GM10248 (cell line): ENCODE results near the gene ASAP2.

ENCODE experiments used
- CTCF ChIA-PET: fragments of 300-600 bp; sonication (Branson Sonifier 250); formaldehyde crosslinking; extraction: SDS; loops from one replicate; lab custom pipeline; 2021; ENCODE audit warnings: antibody characterized with exemption; lab: Yijun Ruan, JAX
- POLR2A ChIA-PET: fragments of 350-650 bp; sonication (Branson Sonifier 250); formaldehyde crosslinking; extraction: SDS; loops from one replicate; lab custom pipeline; 2020; ENCODE audit warnings: antibody characterized with exemption; lab: Yijun Ruan, JAX
- DNase-seq: peaks from one replicate; pipeline ENCODE4 v3.0.0; 2012; ENCODE audit errors: extremely low spot score
- TF ChIP-seq, protein P1 (sequence below): IDR thresholded peaks from 2 replicates; pipeline ENCODE4 v1.5.1; 2012; ENCODE audit warnings: mild to moderate bottlenecking, low read depth; ENCODE audit errors: extremely low read depth, missing control alignments, control extremely low read depth

The ASAP2 gene

DNA sequence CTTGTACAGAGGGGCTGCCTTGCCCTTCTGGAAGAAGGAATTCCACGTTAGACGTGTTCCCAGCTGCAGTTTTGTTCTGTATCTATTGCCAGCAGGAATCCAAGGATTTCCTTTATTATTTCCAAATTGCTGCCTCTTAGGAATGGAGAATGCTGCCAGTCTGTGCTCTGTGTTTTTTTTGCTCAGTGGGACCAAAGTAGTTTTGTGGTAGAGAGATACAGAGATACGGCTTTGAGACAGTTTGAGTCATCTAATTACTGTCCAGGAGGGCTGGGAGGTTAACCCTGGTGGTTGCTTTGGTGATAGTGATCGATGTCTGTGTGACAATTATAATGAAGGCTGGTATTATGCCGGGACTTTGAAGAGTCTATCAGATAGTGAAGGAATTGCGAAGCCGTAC, 26.3 kb downstream of the ASAP2 start:
- no peak for DNase-seq
- POLR2A ChIA-PET: no interaction called here

DNA sequence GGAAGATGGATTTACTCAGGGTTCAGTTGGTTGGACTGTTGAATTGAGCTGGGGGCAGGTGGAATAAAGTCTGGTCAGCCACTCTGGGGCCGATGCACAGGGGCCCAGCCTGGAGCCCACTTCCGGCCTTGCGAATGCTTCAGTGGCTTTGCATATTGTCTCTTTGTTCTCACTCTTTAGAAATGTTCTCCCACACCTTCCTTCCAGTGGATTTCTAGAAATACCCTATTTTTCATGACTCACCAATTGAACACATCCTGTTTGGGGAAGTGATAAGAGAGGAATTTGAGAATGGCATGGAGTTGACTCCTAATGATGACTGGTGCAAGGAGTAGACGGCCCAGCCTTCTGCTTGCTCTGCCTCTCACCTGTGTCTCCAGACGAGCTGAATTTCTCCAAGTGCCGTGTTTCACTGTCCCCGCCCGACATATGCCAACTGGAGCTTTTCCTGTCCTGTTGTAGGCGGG, 28.1 kb downstream of the ASAP2 start:
- ChIA-PET CTCF (interaction anchor here (0.8 kb wide), 1 partner anchor 11 kb away, joined by 3 read pairs; no protein-coding TSS in a partner anchor), POLR2A (interaction anchor here (0.7 kb wide), 1 partner anchor 23 kb away, joined by 3 read pairs; no protein-coding TSS in a partner anchor)
- DNase-seq: no peak
- TF ChIP-seq, protein P1, sequence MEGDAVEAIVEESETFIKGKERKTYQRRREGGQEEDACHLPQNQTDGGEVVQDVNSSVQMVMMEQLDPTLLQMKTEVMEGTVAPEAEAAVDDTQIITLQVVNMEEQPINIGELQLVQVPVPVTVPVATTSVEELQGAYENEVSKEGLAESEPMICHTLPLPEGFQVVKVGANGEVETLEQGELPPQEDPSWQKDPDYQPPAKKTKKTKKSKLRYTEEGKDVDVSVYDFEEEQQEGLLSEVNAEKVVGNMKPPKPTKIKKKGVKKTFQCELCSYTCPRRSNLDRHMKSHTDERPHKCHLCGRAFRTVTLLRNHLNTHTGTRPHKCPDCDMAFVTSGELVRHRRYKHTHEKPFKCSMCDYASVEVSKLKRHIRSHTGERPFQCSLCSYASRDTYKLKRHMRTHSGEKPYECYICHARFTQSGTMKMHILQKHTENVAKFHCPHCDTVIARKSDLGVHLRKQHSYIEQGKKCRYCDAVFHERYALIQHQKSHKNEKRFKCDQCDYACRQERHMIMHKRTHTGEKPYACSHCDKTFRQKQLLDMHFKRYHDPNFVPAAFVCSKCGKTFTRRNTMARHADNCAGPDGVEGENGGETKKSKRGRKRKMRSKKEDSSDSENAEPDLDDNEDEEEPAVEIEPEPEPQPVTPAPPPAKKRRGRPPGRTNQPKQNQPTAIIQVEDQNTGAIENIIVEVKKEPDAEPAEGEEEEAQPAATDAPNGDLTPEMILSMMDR: no peak

More for the DNA sequence above, 26.3 kb downstream of the ASAP2 start:
- TF ChIP-seq, protein P1: no peak
- CTCF ChIA-PET: interaction anchor here (1.0 to 1.1 kb wide), 2 partner anchors 9 to 10 kb away, joined by 3 read pairs; no protein-coding TSS in a partner anchor

DNA sequence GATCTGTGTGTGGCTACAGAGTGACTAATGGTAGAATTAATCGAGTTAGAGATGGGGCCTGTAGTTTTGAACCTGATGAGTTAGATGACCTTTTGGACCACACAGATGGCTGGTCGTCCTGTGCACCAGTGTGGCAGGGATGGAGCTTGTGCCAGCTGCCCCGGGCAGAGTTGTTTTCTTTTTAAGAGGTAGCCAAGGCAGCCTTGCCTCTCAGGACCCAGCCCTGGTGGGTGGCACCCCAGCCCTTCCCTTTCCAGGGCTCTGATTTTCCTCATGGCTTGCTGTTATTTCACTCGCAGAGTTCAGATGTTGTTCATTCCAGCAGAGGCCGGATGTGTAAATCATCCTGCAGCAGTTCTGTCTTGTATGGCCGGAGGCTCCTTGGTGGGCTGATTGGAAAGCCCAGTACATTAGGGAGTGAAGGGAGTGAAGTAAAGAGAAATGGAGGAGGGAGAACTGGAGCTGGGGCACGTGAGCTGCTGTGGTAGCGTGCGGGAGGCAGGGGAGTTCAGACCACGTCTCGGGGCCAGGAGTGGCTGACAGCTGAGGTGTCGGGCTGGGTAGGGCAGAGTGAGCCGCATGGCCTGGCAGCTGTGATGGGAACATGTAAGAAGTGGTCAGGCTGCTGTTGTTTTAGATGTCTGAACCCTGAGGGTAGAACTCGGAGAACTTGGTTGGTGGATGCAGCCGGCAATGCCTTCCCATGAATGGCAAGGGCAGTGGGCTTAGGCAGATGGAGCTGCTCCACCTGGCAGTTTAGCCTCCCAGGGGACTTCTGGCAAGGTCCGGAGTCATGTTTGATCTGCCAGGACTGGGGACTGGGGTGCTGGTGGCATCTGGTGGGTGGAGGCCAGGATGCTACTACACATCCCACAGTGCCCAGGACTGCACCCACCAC, 28.8 kb downstream of the ASAP2 start:
- TF ChIP-seq, protein P1: no peak
- ChIA-PET CTCF (interaction anchor here (0.8 kb wide), 1 partner anchor 11 kb away, joined by 3 read pairs; no protein-coding TSS in a partner anchor), POLR2A (interaction anchor here (0.7 kb wide), 1 partner anchor 23 kb away, joined by 3 read pairs; no protein-coding TSS in a partner anchor)
- DNase-seq: no peak

DNA sequence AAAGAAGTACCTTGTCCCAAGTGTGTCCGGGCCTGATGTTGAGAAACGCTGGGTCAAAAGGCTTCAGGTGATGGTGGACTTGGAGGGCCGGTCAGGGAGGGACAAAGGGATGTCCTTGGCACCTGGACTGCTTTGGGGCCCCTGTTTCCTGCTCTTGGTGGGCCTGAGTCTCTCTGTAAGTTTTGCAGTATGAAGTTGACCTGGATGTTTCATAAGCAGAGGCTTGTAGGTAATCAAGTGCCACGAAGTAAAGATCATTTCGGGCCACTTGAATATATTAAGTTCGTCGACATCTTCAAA, 29.4 kb downstream of the ASAP2 start:
- POLR2A ChIA-PET: no interaction called here
- no peak for DNase-seq
- CTCF ChIA-PET: no interaction called here
- TF ChIP-seq, protein P1: no peak

DNA sequence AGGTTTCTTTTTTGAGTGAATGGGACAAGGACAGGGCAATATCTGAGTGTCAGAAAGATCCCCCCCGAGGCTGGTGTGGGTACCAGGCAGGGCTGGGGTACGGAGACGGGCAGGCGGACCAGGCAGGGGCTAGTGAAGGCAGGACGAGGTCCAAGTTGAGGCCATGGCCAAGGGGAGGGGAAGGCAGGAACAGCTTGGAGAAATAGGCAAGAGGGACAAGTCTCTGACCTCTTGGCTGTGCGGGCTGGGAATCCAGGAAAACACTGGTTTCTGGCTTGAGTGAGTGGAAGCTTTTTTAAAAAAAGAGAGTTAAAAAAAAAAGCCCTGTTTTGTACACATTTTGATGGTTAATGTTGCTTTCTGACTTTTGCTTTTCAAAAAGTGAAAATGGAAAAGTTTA, 30.3 kb downstream of the ASAP2 start:
- ChIA-PET POLR2A (no interaction called here), CTCF (interaction anchor here (0.8 kb wide), 1 partner anchor 12 kb away, joined by 4 read pairs; no protein-coding TSS in a partner anchor)
- TF ChIP-seq, protein P1: no peak
- DNase-seq: no peak

DNA sequence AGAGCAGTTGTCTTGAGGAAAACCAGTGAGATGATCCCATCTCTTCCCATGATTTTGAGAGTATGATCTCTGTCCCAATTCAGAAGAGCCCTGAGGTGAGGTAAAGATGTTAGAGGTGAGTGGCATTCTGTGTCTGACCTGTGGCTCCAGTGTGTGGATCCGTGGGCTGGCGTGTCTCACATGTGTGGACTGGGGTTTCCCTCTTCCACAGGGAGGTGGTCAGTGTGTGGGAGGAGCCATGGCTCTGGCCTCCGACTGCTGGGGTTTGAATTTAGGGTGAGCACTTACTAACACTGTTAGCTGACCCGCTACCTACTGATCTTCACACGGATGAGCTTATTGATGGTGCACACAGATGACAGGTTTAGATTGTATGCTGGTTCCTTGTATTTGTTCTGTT, 31.2 kb downstream of the ASAP2 start:
- DNase-seq: no peak
- ChIA-PET POLR2A (no interaction called here), CTCF (interaction anchor here (1.6 kb wide), 1 partner anchor 10 kb away, joined by 3 read pairs; no protein-coding TSS in a partner anchor)
- TF ChIP-seq, protein P1: no peak
